HepG2 (cell line): Measurements from ENCODE around the gene NBEA. TPM values are rescaled to one million over a fixed set of nuclear protein-coding genes. Genes with fewer than 3 reads are reported as not detected.

Experiments used
- ATAC-seq: fragments of 200-7000 bp; cut with Tn5 transposase; 3 replicates; pipeline ENCODE4 v1.9.1; 2020; ENCODE audit warnings: mild to moderate bottlenecking, moderate library complexity
- BruUV-seq: library from RNA; stranded (reverse); fragments of 400-500 nt; replicated peaks from 2 replicates; lab custom pipeline; 2021; lab: Mats Ljungman, UMichigan
- CTCF ChIA-PET: fragments of 300-600 bp; formaldehyde crosslinking; extraction: SDS; loops from one replicate; lab custom pipeline; 2021; ENCODE audit warnings: low total read pairs, inconsistent platforms, low intra/inter-chr PET ratio; lab: Yijun Ruan, JAX
- POLR2A ChIA-PET: fragments of 350-600 bp; sonication (Branson Sonifier 250); formaldehyde crosslinking; loops from one replicate; lab custom pipeline; 2020; ENCODE audit warnings: antibody characterized with exemption, inconsistent platforms; lab: Yijun Ruan, JAX
- DNase-seq: peaks from one replicate; pipeline ENCODE4 v3.0.0-alpha.2; 2015; ENCODE audit warnings: low spot score
- FAIRE-seq: peaks from 3 replicates; lab custom pipeline; 2011; peaks lifted over from hg19 to GRCh38; lab: Jason Lieb, UNC
- H2AFZ ChIP-seq: one replicate; pipeline ENCODE4 v1.6.1; 2011; ENCODE audit warnings: low read length, inconsistent platforms
- H3K27ac ChIP-seq: fragments of 300-600 bp; 3 replicates; pipeline ENCODE4 v1.8.0; 2011; ENCODE audit warnings: mixed run types, mild to moderate bottlenecking, mixed read lengths, low read length, inconsistent platforms; ENCODE audit not compliant: insufficient read depth; ENCODE audit errors: extremely low read length
- H3K27me3 ChIP-seq, 2 experiments: fragments of 200-600 bp in 1 of 2; 2 replicates in 1 of 2; 3 replicates in 1 of 2; pipeline versions ENCODE4 v1.6.0 to v1.8.0; 2011; ENCODE audit warnings: low read length in 2 of 2, mild to moderate bottlenecking in 2 of 2, moderate library complexity in 2 of 2, inconsistent platforms in 1 of 2; ENCODE audit not compliant: insufficient read depth in 2 of 2, control insufficient read depth in 1 of 2
- H3K36me3 ChIP-seq, 2 experiments: fragments of 200-600 bp in 1 of 2; replicated peaks in 1 of 2; 2 replicates in 1 of 2; 3 replicates in 1 of 2; pipeline versions ENCODE4 v1.5.1 to v1.8.0; 2011; ENCODE audit warnings: low read length in 2 of 2, inconsistent platforms in 1 of 2; ENCODE audit not compliant: insufficient read depth in 2 of 2, control insufficient read depth in 1 of 2
- H3K4me1 ChIP-seq: 2 replicates; pipeline ENCODE4 v1.5.1; 2012; ENCODE audit warnings: low read length, inconsistent platforms; ENCODE audit not compliant: insufficient read depth
- H3K4me2 ChIP-seq: 2 replicates; pipeline ENCODE4 v1.6.0; 2011; ENCODE audit warnings: low read depth, low read length, inconsistent platforms
- H3K4me3 ChIP-seq, 3 experiments: fragments of 200-600 bp in 1 of 3; sonication (generic), shearing (Covaris generic) in 1 of 3; replicated peaks in 1 of 3; 2 replicates each; pipeline ENCODE4 v1.5.1; 2011 to 2016; ENCODE audit warnings: low read length in 3 of 3, inconsistent platforms in 2 of 3, low read depth in 2 of 3, mild to moderate bottlenecking in 2 of 3, control low read depth in 1 of 3, mixed read lengths in 1 of 3; ENCODE audit not compliant: insufficient read depth in 1 of 3
- H3K79me2 ChIP-seq: one replicate; pipeline ENCODE4 v1.6.1; 2011; ENCODE audit warnings: low read length, inconsistent platforms; ENCODE audit not compliant: insufficient read depth
- H3K9ac ChIP-seq: 2 replicates; pipeline ENCODE4 v1.6.0; 2011; ENCODE audit warnings: mild to moderate bottlenecking, low read depth, low read length, inconsistent platforms; ENCODE audit not compliant: insufficient read depth
- H3K9me3 ChIP-seq: 2 replicates; pipeline ENCODE4 v1.5.1; 2012; ENCODE audit warnings: mild to moderate bottlenecking, low read length
- H4K20me1 ChIP-seq: 2 replicates; pipeline ENCODE4 v1.6.0; 2011; ENCODE audit warnings: inconsistent platforms, mild to moderate bottlenecking, low read length, moderate library complexity; ENCODE audit not compliant: insufficient read depth
- CHCHD3 ChIP-seq: sonication (generic); formaldehyde crosslinking; IDR thresholded peaks from 2 replicates; pipeline ENCODE4 v1.8.0; 2022; ENCODE audit warnings: mild to moderate bottlenecking, missing genetic modification reagents, moderate library complexity
- CTCF ChIP-seq: sonication (generic); formaldehyde crosslinking; IDR thresholded peaks from 2 replicates; pipeline ENCODE4 v1.5.0; 2020; ENCODE audit warnings: mild to moderate bottlenecking, missing genetic modification reagents, moderate library complexity
- HNF4A ChIP-seq: sonication (generic); formaldehyde crosslinking; IDR thresholded peaks from 2 replicates; pipeline ENCODE4 v1.4.0; 2020; ENCODE audit warnings: missing genetic modification reagents
- KAT2B ChIP-seq: fragments of 150-350 bp; IDR thresholded peaks from 2 replicates; pipeline ENCODE4 v1.6.1; 2014; ENCODE audit warnings: low read depth, low read length, borderline replicate concordance
- LRRFIP1 ChIP-seq: sonication (generic); formaldehyde crosslinking; conservative IDR thresholded peaks from 2 replicates; pipeline ENCODE4 v1.4.0; 2020; ENCODE audit warnings: missing genetic modification reagents
- RARG ChIP-seq: sonication (generic); formaldehyde crosslinking; IDR thresholded peaks from 2 replicates; pipeline ENCODE4 v1.4.0; 2020; ENCODE audit warnings: low read depth, mild to moderate bottlenecking, missing genetic modification reagents
- SRF ChIP-seq: IDR thresholded peaks from 2 replicates; pipeline ENCODE4 v1.6.1; 2011; ENCODE audit warnings: mild to moderate bottlenecking, low read depth, low read length, moderate library complexity
- ZNF18 ChIP-seq: sonication (generic); formaldehyde crosslinking; IDR thresholded peaks from 2 replicates; pipeline ENCODE4 v1.8.0; 2022; ENCODE audit warnings: mild to moderate bottlenecking, missing genetic modification reagents; ENCODE audit not compliant: insufficient replicate concordance
- ZNF180 ChIP-seq: sonication (generic); formaldehyde crosslinking; IDR thresholded peaks from 2 replicates; pipeline ENCODE4 v1.4.0; 2020; ENCODE audit warnings: low read depth, missing genetic modification reagents, borderline replicate concordance
- ZNF382 ChIP-seq: sonication (generic); formaldehyde crosslinking; IDR thresholded peaks from 2 replicates; pipeline ENCODE4 v1.5.0; 2020; ENCODE audit warnings: missing genetic modification reagents, mild to moderate bottlenecking, borderline replicate concordance
- ZNF790 ChIP-seq: sonication (generic); formaldehyde crosslinking; IDR thresholded peaks from 2 replicates; pipeline ENCODE4 v1.8.0; 2022; ENCODE audit warnings: missing genetic modification reagents, mild to moderate bottlenecking, borderline replicate concordance
- WGBS: methylation state at CpG from one replicate; pipeline ENCODE4 v1.1.6; 2017; ENCODE audit warnings: low lambda C conversion rate; 5-methylcytosine and 5-hydroxymethylcytosine counted together
- in situ Hi-C: cut with HindIII; loops from 2 replicates; pipeline ENCODE4 v1.10.0; 2017; ENCODE audit warnings: low pct_unique_long_range_greater_than_20kb; ENCODE audit not compliant: extremely low pct_ligation_motif_present
- intact Hi-C: fragments of 100-400 bp; cut with micrococcal nuclease; formaldehyde crosslinking; loops from one replicate; pipeline ENCODE4 v1.10.0; 2022; ENCODE audit not compliant: unreplicated experiment
- polyA plus RNA-seq, 8 experiments: library from polyadenylated mRNA; depleted of rRNA in 3 of 8; stranded (reverse) in 7 of 8; unstranded in 1 of 8; fragments of >200 nt; fragmentation: Illumina TruSeq in 4 of 8; extraction: Trizol in 4 of 8; gene quantifications; 2 replicates each; pipeline versions ENCODE4 v1.2.1 to v1.2.3, GENCODE V29; 2011 to 2016; ENCODE audit warnings: low read depth in 4 of 8, missing spikeins in 1 of 8, mixed read lengths in 1 of 8; ENCODE audit not compliant: insufficient read depth in 1 of 8
- total RNA-seq, 5 experiments: library from RNA; depleted of rRNA; stranded (reverse); fragments of >200 nt; fragmentation: Illumina TruSeq; extraction: Trizol; gene quantifications; 2 replicates each; pipeline ENCODE4 v1.2.3, GENCODE V29; 2016; ENCODE audit warnings: low read depth in 1 of 5

Gene NBEA
- total and polyA plus RNA-seq, 2 of the 13 experiments (the other 11 are each of a cell fraction or from before 2014, with no cell fraction given): 2.7 to 2.8 TPM

DNA sequence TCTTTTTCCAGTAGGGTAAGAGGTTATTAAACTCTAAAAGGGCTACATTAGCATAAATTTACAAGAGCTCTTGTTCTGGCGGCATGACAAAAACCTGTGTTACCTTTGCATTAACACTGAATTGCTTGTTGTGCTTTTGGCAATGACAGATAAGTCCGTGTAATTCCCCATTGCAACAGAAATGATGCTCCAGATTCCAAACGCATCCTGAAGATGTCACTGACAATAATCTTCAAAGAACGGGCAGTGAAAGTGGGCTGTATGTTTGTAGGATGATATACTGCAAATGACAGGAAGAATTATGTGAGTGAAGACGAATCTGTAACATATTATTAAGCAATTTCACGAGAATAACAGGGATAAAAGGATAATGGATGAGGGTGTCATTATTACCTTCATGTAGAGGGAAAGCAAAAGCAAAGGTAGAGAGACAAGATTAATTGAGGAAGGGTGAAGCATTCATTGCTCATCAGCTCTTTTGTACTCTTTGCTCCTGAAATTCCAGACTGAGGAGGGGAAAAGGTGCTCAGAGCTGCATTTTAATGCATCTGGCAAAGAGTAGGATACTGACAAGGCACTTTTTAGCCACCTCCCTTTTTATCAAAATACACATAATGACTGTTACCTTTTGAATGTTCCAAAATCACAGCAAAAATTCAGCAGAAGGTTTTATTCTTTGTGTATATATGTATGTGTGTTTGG, 572.9 kb downstream of the NBEA start:
- in situ Hi-C loops (no loop called here), intact Hi-C loops (no loop called here)
- WGBS: 26% methylated on average over 6 of the region's 6 CpGs
- H3K9ac ChIP-seq: no peak overlapping the region
- H3K4me3 ChIP-seq: no peak overlapping the region
- H2AFZ ChIP-seq: no peak overlapping the region
- H3K4me2 ChIP-seq: no peak overlapping the region
- ATAC-seq: no peak
- no peaks in the 10 kb centered on the region for H3K9me3 ChIP-seq
- no TSS peak for BruUV-seq
- FAIRE-seq: no peak
- no peaks in the 10 kb centered on the region for H3K4me1 ChIP-seq
- H4K20me1 ChIP-seq: no peaks in the 10 kb centered on the region
- no peaks in the 10 kb centered on the region for H3K36me3 ChIP-seq
- no peak for DNase-seq
- ChIA-PET CTCF (no interaction called here), POLR2A (no interaction called here)
- H3K27ac ChIP-seq: no peak overlapping the region
- no peaks in the 10 kb centered on the region for H3K27me3 ChIP-seq
- no peaks in the 10 kb centered on the region for H3K79me2 ChIP-seq
- no peak for TF ChIP-seq ZNF180 (CRISPR knock-in tag)
- TF ChIP-seq ZNF382 (CRISPR knock-in tag): no peak
- TF ChIP-seq ZNF18 (CRISPR knock-in tag): no peak
- no peak for TF ChIP-seq LRRFIP1 (CRISPR knock-in tag)
- no peak for TF ChIP-seq CTCF (CRISPR knock-in tag)
- TF ChIP-seq ZNF790: no peak
- TF ChIP-seq HNF4A: no peak
- no peak for TF ChIP-seq RARG
- no peak for TF ChIP-seq CHCHD3 (CRISPR knock-in tag)
- no peak for TF ChIP-seq KAT2B
- TF ChIP-seq SRF: no peak
